Neuronal stem cell (in vitro differentiated cells): Measurements from ENCODE around the gene C1QL4.

ENCODE experiments used
- DNase-seq: peaks from one replicate; pipeline ENCODE4 v3.0.0-alpha.2; 2013; ENCODE audit warnings: low spot score
- H2AFZ ChIP-seq: one replicate; pipeline ENCODE4 v1.6.1; 2013; ENCODE audit warnings: mild to moderate bottlenecking, low read length, inconsistent platforms
- H2AK5ac ChIP-seq: 2 replicates; pipeline ENCODE4 v1.6.1; 2013; ENCODE audit warnings: low read depth, mild to moderate bottlenecking, inconsistent platforms, low read length, moderate library complexity, mixed read lengths
- H2BK120ac ChIP-seq: 2 replicates; pipeline ENCODE4 v1.6.1; 2013; ENCODE audit warnings: low read depth, mild to moderate bottlenecking, inconsistent platforms, low read length, moderate library complexity, mixed read lengths
- H2BK12ac ChIP-seq: one replicate; pipeline ENCODE4 v1.6.1; 2013; ENCODE audit warnings: low read length, inconsistent platforms
- H2BK15ac ChIP-seq: 2 replicates; pipeline ENCODE4 v1.6.1; 2013; ENCODE audit warnings: mild to moderate bottlenecking, low read length, inconsistent platforms, mixed read lengths
- H2BK5ac ChIP-seq: one replicate; pipeline ENCODE4 v1.6.1; 2013; ENCODE audit warnings: inconsistent platforms, mild to moderate bottlenecking, low read length, moderate library complexity
- H3K14ac ChIP-seq: one replicate; pipeline ENCODE4 v1.6.1; 2013; ENCODE audit warnings: low read length, inconsistent platforms
- H3K18ac ChIP-seq: 2 replicates; pipeline ENCODE4 v1.6.1; 2013; ENCODE audit warnings: low read length, inconsistent platforms
- H3K23ac ChIP-seq: 2 replicates; pipeline ENCODE4 v1.6.1; 2013; ENCODE audit warnings: low read depth, mild to moderate bottlenecking, mixed read lengths, low read length, inconsistent platforms; ENCODE audit not compliant: poor library complexity
- H3K27ac ChIP-seq: replicated peaks from 3 replicates; pipeline ENCODE4 v1.5.1; 2013; ENCODE audit warnings: low read length, inconsistent platforms
- H3K27me3 ChIP-seq, 3 experiments: 2 replicates each; pipeline ENCODE4 v1.6.1; 2013; ENCODE audit warnings: low read length in 3 of 3, mild to moderate bottlenecking in 2 of 3, inconsistent platforms in 1 of 3, low read depth in 1 of 3, mixed read lengths in 1 of 3, moderate library complexity in 1 of 3; ENCODE audit not compliant: control insufficient read depth in 3 of 3, insufficient read depth in 3 of 3
- H3K36me3 ChIP-seq, 2 donors: replicated peaks in 1 of 2; 2 replicates each; pipeline ENCODE4 v1.6.1; 2013; ENCODE audit warnings: low read length in 2 of 2; ENCODE audit not compliant: control insufficient read depth in 2 of 2, insufficient read depth in 2 of 2
- H3K4ac ChIP-seq: 2 replicates; pipeline ENCODE4 v1.6.1; 2013; ENCODE audit warnings: inconsistent platforms, mild to moderate bottlenecking, low read length, moderate library complexity
- H3K4me1 ChIP-seq, 2 donors: 1 replicate in 1 of 2; 2 replicates in 1 of 2; pipeline ENCODE4 v1.6.1; 2013; ENCODE audit warnings: low read length in 2 of 2, low read depth in 1 of 2; ENCODE audit not compliant: control insufficient read depth in 2 of 2, insufficient read depth in 1 of 2
- H3K4me2 ChIP-seq: one replicate; pipeline ENCODE4 v1.6.1; 2013; ENCODE audit warnings: mild to moderate bottlenecking, low read length, inconsistent platforms; ENCODE audit not compliant: insufficient read depth, poor library complexity, severe bottlenecking
- H3K4me3 ChIP-seq, 2 donors: 2 replicates each; pipeline ENCODE4 v1.5.1; 2013; ENCODE audit warnings: low read length in 2 of 2, mild to moderate bottlenecking in 2 of 2, inconsistent platforms in 1 of 2, moderate library complexity in 1 of 2
- H3K79me1 ChIP-seq: one replicate; pipeline ENCODE4 v1.6.1; 2013; ENCODE audit warnings: low read depth, mild to moderate bottlenecking, inconsistent platforms, low read length, moderate library complexity
- H3K9ac ChIP-seq: one replicate; pipeline ENCODE4 v1.6.1; 2013; ENCODE audit warnings: mild to moderate bottlenecking, low read depth, low read length, inconsistent platforms; ENCODE audit not compliant: poor library complexity
- H3K9me3 ChIP-seq, 2 donors: replicated peaks in 1 of 2; 2 replicates each; pipeline versions ENCODE3 to v1.6.1; 2013; ENCODE audit warnings: low read length in 2 of 2, mild to moderate bottlenecking in 2 of 2, inconsistent platforms in 1 of 2, low read depth in 1 of 2, mixed read lengths in 1 of 2, moderate library complexity in 1 of 2; ENCODE audit not compliant: control insufficient read depth in 2 of 2, insufficient read depth in 1 of 2
- H4K8ac ChIP-seq: one replicate; pipeline ENCODE4 v1.6.1; 2013; ENCODE audit warnings: low read depth, mild to moderate bottlenecking, inconsistent platforms, low read length, moderate library complexity
- H4K91ac ChIP-seq: one replicate; pipeline ENCODE4 v1.6.1; 2013; ENCODE audit warnings: low read length, low read depth, mild to moderate bottlenecking, inconsistent platforms; ENCODE audit not compliant: poor library complexity
- WGBS, 2 donors: extraction: QIAGEN DNeasy Blood & Tissue Kit; methylation state at CpG; one replicate each; pipeline ENCODE4 v1.1.7; 2013; ENCODE audit warnings: missing lambda C conversion rate in 2 of 2, mixed read lengths in 1 of 2; ENCODE audit not compliant: insufficient read length in 2 of 2, insufficient replicate concordance in 1 of 2; ENCODE audit errors: extremely low coverage in 2 of 2; 5-methylcytosine and 5-hydroxymethylcytosine counted together

C1QL4 gene

DNA sequence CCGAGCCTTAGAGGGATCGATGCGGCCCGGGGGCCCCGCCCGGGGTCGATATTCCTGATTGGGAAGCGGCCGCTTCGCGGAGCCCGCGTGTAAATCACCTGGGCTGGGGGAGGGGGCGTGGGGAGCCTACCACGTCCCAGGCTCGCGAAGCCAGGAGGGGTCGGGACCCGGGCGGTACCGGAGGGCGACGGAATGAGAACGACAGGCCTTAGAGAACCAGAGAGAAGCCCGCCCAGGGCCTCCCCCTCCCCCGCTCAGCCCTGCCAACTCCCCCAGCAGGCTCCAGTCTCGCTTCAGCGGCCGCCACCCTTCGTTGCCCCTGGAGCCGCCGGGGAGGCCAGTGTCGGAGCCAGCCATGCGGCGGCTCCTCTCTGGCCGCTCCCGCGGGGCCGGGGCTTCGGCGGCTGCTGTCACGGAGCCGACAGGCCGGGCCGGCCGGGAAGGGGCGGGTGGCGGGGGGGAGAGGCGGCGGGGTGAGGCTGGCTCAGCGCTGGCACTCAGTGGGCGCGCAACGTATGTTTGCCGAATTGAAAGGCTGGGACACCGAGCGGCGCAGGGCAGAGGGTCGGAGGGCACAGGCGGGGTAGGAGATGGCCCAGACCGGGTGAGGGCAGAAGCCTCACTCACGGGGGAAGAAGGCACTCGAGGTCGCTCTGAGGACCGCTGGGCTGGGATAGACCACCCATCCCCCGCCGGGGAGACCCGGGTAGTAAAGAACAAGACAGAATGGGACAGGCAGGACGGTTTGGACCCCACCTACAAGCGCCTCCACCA, 8.2 kb upstream of the C1QL4 start:
- peaks cover 0 to 3% of the 10 kb centered on the region in 2 donors for H3K9me3 ChIP-seq
- no peak overlapping the region for H3K4ac ChIP-seq
- H3K79me1 ChIP-seq = no peaks in the 10 kb centered on the region
- no CpG with 5 or more reads among the region's 70 CpGs for WGBS, 2 donors
- no peak overlapping the region for H2BK5ac ChIP-seq
- peaks cover 15 to 88% (median 80%) of the 10 kb centered on the region in 3 experiments for H3K27me3 ChIP-seq
- H3K18ac ChIP-seq = no peak overlapping the region
- H3K27ac ChIP-seq = no peak overlapping the region
- no peak overlapping the region for H4K8ac ChIP-seq
- H3K4me3 ChIP-seq = peak overlapping the region; percentile 20 to 33
- no peak overlapping the region for H2BK12ac ChIP-seq
- H4K91ac ChIP-seq = no peak overlapping the region
- no peak overlapping the region for H3K14ac ChIP-seq
- peak overlapping the region; percentile 40 for H2BK120ac ChIP-seq
- no peaks in the 10 kb centered on the region for H3K36me3 ChIP-seq
- peak overlapping the region; percentile 97 for H2AFZ ChIP-seq
- H3K9ac ChIP-seq = no peak overlapping the region
- no peak for DNase-seq
- H3K4me1 ChIP-seq = peaks cover 36 to 50% of the 10 kb centered on the region in 2 donors
- no peak overlapping the region for H2AK5ac ChIP-seq
- H2BK15ac ChIP-seq = peak overlapping the region; percentile 50
- peak overlapping the region; percentile 76 for H3K23ac ChIP-seq
- H3K4me2 ChIP-seq = peak overlapping the region; percentile 76

- H3K4me1 ChIP-seq = peaks cover 36 to 53% of the 10 kb centered on the region in 2 donors
- peaks cover 15 to 94% (median 86%) of the 10 kb centered on the region in 3 experiments for H3K27me3 ChIP-seq
- no peak for DNase-seq
Observed at GRCh38 chr12:49344486-49345050, 7.6 kb upstream of the C1QL4 start.

GRCh38 chr12:49342914-49343731, 6.1 kb upstream of the C1QL4 start:
- peaks cover 15 to 95% (median 86%) of the 10 kb centered on the region in 3 experiments for H3K27me3 ChIP-seq

More at GRCh38 chr12:49344486-49345050, 7.6 kb upstream of the C1QL4 start:
- WGBS, 2 donors = no CpG with 5 or more reads among the region's 15 CpGs
- no peak overlapping the region for H4K8ac ChIP-seq
- H3K79me1 ChIP-seq = no peaks in the 10 kb centered on the region
- no peak overlapping the region for H2BK5ac ChIP-seq
- H2AFZ ChIP-seq = peak overlapping the region; percentile 97
- H2AK5ac ChIP-seq = no peak overlapping the region
- no peak overlapping the region for H3K23ac ChIP-seq
- H3K27ac ChIP-seq = no peak overlapping the region
- H4K91ac ChIP-seq = no peak overlapping the region
- H3K4me3 ChIP-seq = no peak overlapping the region
- no peak overlapping the region for H3K9ac ChIP-seq
- H3K4ac ChIP-seq = no peak overlapping the region
- H3K14ac ChIP-seq = no peak overlapping the region
- H3K18ac ChIP-seq = peak overlapping the region; percentile 33
- peaks cover 0 to 3% of the 10 kb centered on the region in 2 donors for H3K9me3 ChIP-seq
- peak overlapping the region; percentile 76 for H3K4me2 ChIP-seq
- no peak overlapping the region for H2BK15ac ChIP-seq
- H2BK12ac ChIP-seq = no peak overlapping the region
- H2BK120ac ChIP-seq = no peak overlapping the region
- no peaks in the 10 kb centered on the region for H3K36me3 ChIP-seq

More at GRCh38 chr12:49342914-49343731, 6.1 kb upstream of the C1QL4 start:
- no peak overlapping the region for H2BK5ac ChIP-seq
- no peak overlapping the region for H2BK120ac ChIP-seq
- peaks cover 0 to 3% of the 10 kb centered on the region in 2 donors for H3K9me3 ChIP-seq
- no peak overlapping the region for H2BK12ac ChIP-seq
- H4K8ac ChIP-seq = no peak overlapping the region
- H3K9ac ChIP-seq = no peak overlapping the region
- no peak overlapping the region for H3K14ac ChIP-seq
- no peak overlapping the region for H4K91ac ChIP-seq
- peak overlapping the region; percentile 8 for H3K23ac ChIP-seq
- no peaks in the 10 kb centered on the region for H3K79me1 ChIP-seq
- H3K18ac ChIP-seq = peak overlapping the region; percentile 25
- no peak overlapping the region for H2AK5ac ChIP-seq
- H3K4me3 ChIP-seq = peak overlapping the region; percentile 23 to 27
- WGBS, 2 donors = no CpG with 5 or more reads among the region's 33 CpGs
- H3K27ac ChIP-seq = no peak overlapping the region
- DNase-seq = no peak
- no peak overlapping the region for H2BK15ac ChIP-seq
- H2AFZ ChIP-seq = peak overlapping the region; percentile 95
- peaks cover 36 to 66% of the 10 kb centered on the region in 2 donors for H3K4me1 ChIP-seq
- H3K4me2 ChIP-seq = peak overlapping the region; percentile 84
- no peaks in the 10 kb centered on the region for H3K36me3 ChIP-seq
- H3K4ac ChIP-seq = no peak overlapping the region
